ENCODE results near the gene BRD4. TPM values are rescaled to one million over a fixed set of nuclear protein-coding genes. Genes with fewer than 3 reads are reported as not detected.

The BRD4 gene
- polyA plus RNA-seq, 3 donors: 3.7 to 19.2 (median 4.2) TPM

DNA sequence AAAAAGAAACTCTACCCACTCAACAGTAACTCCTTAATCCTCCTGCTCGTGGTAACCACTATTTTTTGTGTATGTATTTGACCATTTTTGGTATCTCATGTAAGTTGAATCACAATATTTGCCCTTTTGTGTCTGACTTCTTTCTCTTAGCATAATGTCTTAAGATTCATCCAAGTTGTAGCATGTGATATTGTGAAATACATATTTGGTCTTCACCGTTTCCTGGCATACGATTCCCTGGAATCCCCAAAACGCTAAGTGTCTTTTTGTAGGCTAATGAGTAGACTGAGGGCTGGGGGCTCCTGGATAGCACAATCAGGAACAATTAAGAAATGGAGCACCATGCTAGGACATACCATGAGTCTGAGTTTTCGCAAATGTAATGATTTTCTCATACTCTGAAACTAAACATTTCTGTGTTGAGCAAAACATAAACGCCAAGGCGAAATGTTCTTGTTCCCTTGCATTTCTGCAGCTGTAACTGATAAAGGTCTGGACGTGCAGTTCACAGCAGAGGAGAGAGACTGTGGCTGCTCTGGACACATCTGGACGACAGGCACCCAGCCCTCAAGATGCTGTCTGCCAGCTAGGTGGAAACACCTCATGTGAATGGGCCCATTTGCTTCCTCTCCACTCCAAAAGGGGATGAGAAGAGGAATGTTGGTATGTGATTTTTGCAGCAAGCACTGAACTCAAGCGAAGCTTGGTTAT is 38.4 kb downstream of the BRD4 start:
- TF ChIP-seq, protein P1, sequence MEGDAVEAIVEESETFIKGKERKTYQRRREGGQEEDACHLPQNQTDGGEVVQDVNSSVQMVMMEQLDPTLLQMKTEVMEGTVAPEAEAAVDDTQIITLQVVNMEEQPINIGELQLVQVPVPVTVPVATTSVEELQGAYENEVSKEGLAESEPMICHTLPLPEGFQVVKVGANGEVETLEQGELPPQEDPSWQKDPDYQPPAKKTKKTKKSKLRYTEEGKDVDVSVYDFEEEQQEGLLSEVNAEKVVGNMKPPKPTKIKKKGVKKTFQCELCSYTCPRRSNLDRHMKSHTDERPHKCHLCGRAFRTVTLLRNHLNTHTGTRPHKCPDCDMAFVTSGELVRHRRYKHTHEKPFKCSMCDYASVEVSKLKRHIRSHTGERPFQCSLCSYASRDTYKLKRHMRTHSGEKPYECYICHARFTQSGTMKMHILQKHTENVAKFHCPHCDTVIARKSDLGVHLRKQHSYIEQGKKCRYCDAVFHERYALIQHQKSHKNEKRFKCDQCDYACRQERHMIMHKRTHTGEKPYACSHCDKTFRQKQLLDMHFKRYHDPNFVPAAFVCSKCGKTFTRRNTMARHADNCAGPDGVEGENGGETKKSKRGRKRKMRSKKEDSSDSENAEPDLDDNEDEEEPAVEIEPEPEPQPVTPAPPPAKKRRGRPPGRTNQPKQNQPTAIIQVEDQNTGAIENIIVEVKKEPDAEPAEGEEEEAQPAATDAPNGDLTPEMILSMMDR (IDR thresholded peaks at IDR 0.05): no peak
- H3K9me3 ChIP-seq (replicated peaks in 1 of 2; ENCODE audit: control insufficient read depth in 1 of 2, insufficient read depth in 1 of 2, low read length in 2 of 2): no peaks in the 10 kb centered on the region
- Mint-ChIP-seq H3K9me3 (no peaks in the 10 kb centered on the region), H3K27ac (peak overlapping the region in 5 of 7 donors; percentile 20 to 68 (median 60)), H3K4me1 (peaks cover 80% of the 10 kb centered on the region), H3K4me3 (no peak overlapping the region), H3K36me3 (peaks cover 12 to 28% of the 10 kb centered on the region in 2 donors), H3K27me3 (ENCODE audit: low read depth in 3 of 3) (no peaks in the 10 kb centered on the region)
- intact Hi-C loops (cut with micrococcal nuclease): no loop called here
- no peak overlapping the region for H3K4me3 ChIP-seq (replicated peaks in 1 of 3; ENCODE audit: low read depth in 2 of 3, low read length in 3 of 3)
- peaks cover 3 to 11% of the 10 kb centered on the region in 2 donors for H3K36me3 ChIP-seq (replicated peaks in 1 of 2; ENCODE audit: control insufficient read depth in 1 of 2, insufficient read depth in 2 of 2, low read length in 2 of 2)
- no peaks in the 10 kb centered on the region for H3K27me3 ChIP-seq (ENCODE audit: control insufficient read depth in 2 of 2, insufficient read depth in 2 of 2, low read length in 2 of 2)
- 49% methylated on average over 7 of the region's 10 CpGs for WGBS (ENCODE audit: insufficient coverage)
- peak overlapping the region in 1 of 2 donors; percentile 54 for H3K27ac ChIP-seq (ENCODE audit: low read depth in 1 of 2, low read length in 2 of 2)
- peaks cover 100% of the 10 kb centered on the region for H4K20me1 ChIP-seq (ENCODE audit: insufficient read depth, low read length)
- H3K79me2 ChIP-seq (ENCODE audit: insufficient read depth, low read length): peaks cover 100% of the 10 kb centered on the region
- no peak for DNase-seq
- no peak overlapping the region for H2AFZ ChIP-seq (ENCODE audit: insufficient read depth, low read depth, low read length, poor library complexity, severe bottlenecking)
- H3K9ac ChIP-seq (ENCODE audit: insufficient read depth, low read length, poor library complexity, severe bottlenecking): no peak overlapping the region
- peaks cover 29 to 41% of the 10 kb centered on the region in 2 donors for H3K4me1 ChIP-seq (ENCODE audit: control insufficient read depth in 1 of 2, insufficient read depth in 2 of 2, low read length in 2 of 2)
- no peak overlapping the region for H3K4me2 ChIP-seq (replicated peaks; ENCODE audit: extremely low read depth, low read length, poor library complexity, severe bottlenecking)

DNA sequence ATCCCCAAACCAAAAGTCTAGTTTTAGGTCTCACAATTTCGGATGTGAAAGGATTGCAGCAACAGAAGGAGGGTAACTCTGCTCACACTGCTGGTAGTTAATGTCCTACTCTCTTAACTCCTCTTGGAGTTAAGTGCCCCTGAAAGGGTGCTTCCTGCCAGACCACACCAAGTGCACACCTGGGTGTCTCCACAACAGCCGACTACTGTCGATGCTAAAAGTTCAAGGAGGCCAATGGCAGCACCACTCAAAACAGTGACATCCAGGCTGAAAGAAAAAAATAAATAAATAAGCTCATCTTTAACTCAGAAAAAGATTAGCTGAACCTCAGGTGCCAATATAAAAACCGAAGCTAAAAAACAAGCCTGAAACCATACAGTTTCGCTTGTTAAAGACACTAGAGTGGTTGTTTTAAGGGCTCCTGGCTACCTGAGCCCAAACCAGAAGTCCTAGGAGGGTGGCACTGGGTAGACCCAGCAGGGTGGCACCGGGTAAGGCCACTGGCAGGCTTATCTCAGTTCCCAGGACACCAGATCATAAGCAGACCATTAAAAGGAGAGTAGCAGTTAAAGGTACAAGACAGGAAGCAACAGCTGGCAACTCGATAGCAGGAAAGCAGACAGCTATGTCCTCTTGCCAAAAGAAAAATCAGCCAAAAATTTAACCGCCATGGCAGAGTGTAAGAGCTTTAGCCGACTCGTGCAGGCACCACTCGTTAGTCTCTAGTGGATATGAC is 39.3 kb downstream of the BRD4 start:
- Histone ChIP-seq H3K9ac (ENCODE audit: insufficient read depth, low read length, poor library complexity, severe bottlenecking) (no peak overlapping the region), H3K9me3 (replicated peaks in 1 of 2; ENCODE audit: control insufficient read depth in 1 of 2, insufficient read depth in 1 of 2, low read length in 2 of 2) (no peaks in the 10 kb centered on the region), H3K4me2 (replicated peaks; ENCODE audit: extremely low read depth, low read length, poor library complexity, severe bottlenecking) (no peak overlapping the region), H3K4me3 (replicated peaks in 1 of 3; ENCODE audit: low read depth in 2 of 3, low read length in 3 of 3) (no peak overlapping the region), H3K4me1 (ENCODE audit: control insufficient read depth in 1 of 2, insufficient read depth in 2 of 2, low read length in 2 of 2) (peaks cover 22 to 38% of the 10 kb centered on the region in 2 donors), H3K36me3 (replicated peaks in 1 of 2; ENCODE audit: control insufficient read depth in 1 of 2, insufficient read depth in 2 of 2, low read length in 2 of 2) (peaks cover 3 to 11% of the 10 kb centered on the region in 2 donors), H3K79me2 (ENCODE audit: insufficient read depth, low read length) (peaks cover 100% of the 10 kb centered on the region), H2AFZ (ENCODE audit: insufficient read depth, low read depth, low read length, poor library complexity, severe bottlenecking) (no peak overlapping the region), H3K27ac (ENCODE audit: low read depth in 1 of 2, low read length in 2 of 2) (peak overlapping the region in 1 of 2 donors; percentile 54), H4K20me1 (ENCODE audit: insufficient read depth, low read length) (peaks cover 100% of the 10 kb centered on the region), H3K27me3 (ENCODE audit: control insufficient read depth in 2 of 2, insufficient read depth in 2 of 2, low read length in 2 of 2) (no peaks in the 10 kb centered on the region)
- H3K27me3 Mint-ChIP-seq (ENCODE audit: low read depth in 3 of 3): no peaks in the 10 kb centered on the region
- H3K27ac Mint-ChIP-seq: peak overlapping the region in 5 of 7 donors; percentile 16 to 86 (median 67)
- no peak overlapping the region for H3K4me3 Mint-ChIP-seq
- H3K36me3 Mint-ChIP-seq: peaks cover 12 to 29% of the 10 kb centered on the region in 2 donors
- DNase-seq: no peak
- TF ChIP-seq, protein P1 (IDR thresholded peaks at IDR 0.05): no peak
- intact Hi-C loops (cut with micrococcal nuclease): no loop called here
- H3K4me1 Mint-ChIP-seq: peaks cover 80% of the 10 kb centered on the region
- 31% methylated on average over 5 of the region's 11 CpGs for WGBS (ENCODE audit: insufficient coverage)
- H3K9me3 Mint-ChIP-seq: no peaks in the 10 kb centered on the region
